Glutamatergic neuron (in vitro differentiated cells): Measurements from ENCODE around the gene DKK3. TPM values are rescaled to one million over a fixed set of nuclear protein-coding genes. Genes with fewer than 3 reads are reported as not detected.
A peak's percentile ranks its signal among the peaks of the same experiment; 100 is the strongest.

Experiments used
- DNase-seq: peaks from one replicate; pipeline ENCODE4 v3.0.0; 2022
- H3K27ac Mint-ChIP-seq: one replicate; pipeline ENCODE4 v1.8.0; 2020; ENCODE audit warnings: mild to moderate bottlenecking, mixed read lengths, inconsistent platforms; ENCODE audit not compliant: unreplicated experiment
- H3K27me3 Mint-ChIP-seq: one replicate; pipeline ENCODE4 v1.8.0; 2020; ENCODE audit warnings: mild to moderate bottlenecking, moderate library complexity, mixed read lengths, inconsistent platforms; ENCODE audit not compliant: unreplicated experiment
- H3K36me3 Mint-ChIP-seq: one replicate; pipeline ENCODE4 v1.8.0; 2020; ENCODE audit warnings: mild to moderate bottlenecking, mixed read lengths, inconsistent platforms; ENCODE audit not compliant: unreplicated experiment
- H3K4me1 Mint-ChIP-seq: one replicate; pipeline ENCODE4 v1.8.0; 2020; ENCODE audit warnings: mild to moderate bottlenecking, low read depth, mixed read lengths, inconsistent platforms; ENCODE audit not compliant: unreplicated experiment
- H3K4me3 Mint-ChIP-seq: one replicate; pipeline ENCODE4 v1.8.0; 2020; ENCODE audit warnings: mild to moderate bottlenecking, mixed read lengths, inconsistent platforms; ENCODE audit not compliant: unreplicated experiment
- H3K9me3 Mint-ChIP-seq: one replicate; pipeline ENCODE4 v1.8.0; 2020; ENCODE audit warnings: mild to moderate bottlenecking, moderate library complexity, mixed read lengths, inconsistent platforms; ENCODE audit not compliant: unreplicated experiment
- total RNA-seq: library from RNA; stranded (reverse); fragmentation: NEBNext Ultra II Directional; extraction: Animal tissue kit (Norgen Biotek cat#: 25700); gene quantifications from one replicate; pipeline ENCODE4 v1.2.1, GENCODE V29; 2021; ENCODE audit not compliant: unreplicated experiment
- TF ChIP-seq, protein P1 (sequence below): fragments of 200-600 bp; sonication (generic); IDR thresholded peaks from one replicate; pipeline ENCODE4 v1.5.0; 2021; ENCODE audit not compliant: partially characterized antibody, unreplicated experiment

DKK3 gene
- total RNA-seq, 1 donor from 2014 or later: 131 TPM

- no peaks in the 10 kb centered on the region for H3K36me3 Mint-ChIP-seq
- peaks cover 12% of the 10 kb centered on the region for H3K9me3 Mint-ChIP-seq
- peaks cover 8% of the 10 kb centered on the region for H3K27me3 Mint-ChIP-seq
- TF ChIP-seq, protein P1, sequence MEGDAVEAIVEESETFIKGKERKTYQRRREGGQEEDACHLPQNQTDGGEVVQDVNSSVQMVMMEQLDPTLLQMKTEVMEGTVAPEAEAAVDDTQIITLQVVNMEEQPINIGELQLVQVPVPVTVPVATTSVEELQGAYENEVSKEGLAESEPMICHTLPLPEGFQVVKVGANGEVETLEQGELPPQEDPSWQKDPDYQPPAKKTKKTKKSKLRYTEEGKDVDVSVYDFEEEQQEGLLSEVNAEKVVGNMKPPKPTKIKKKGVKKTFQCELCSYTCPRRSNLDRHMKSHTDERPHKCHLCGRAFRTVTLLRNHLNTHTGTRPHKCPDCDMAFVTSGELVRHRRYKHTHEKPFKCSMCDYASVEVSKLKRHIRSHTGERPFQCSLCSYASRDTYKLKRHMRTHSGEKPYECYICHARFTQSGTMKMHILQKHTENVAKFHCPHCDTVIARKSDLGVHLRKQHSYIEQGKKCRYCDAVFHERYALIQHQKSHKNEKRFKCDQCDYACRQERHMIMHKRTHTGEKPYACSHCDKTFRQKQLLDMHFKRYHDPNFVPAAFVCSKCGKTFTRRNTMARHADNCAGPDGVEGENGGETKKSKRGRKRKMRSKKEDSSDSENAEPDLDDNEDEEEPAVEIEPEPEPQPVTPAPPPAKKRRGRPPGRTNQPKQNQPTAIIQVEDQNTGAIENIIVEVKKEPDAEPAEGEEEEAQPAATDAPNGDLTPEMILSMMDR: no peak
- H3K4me1 Mint-ChIP-seq: peaks cover 49% of the 10 kb centered on the region
- no peak for DNase-seq
- H3K27ac Mint-ChIP-seq: peak overlapping the region; percentile 43
- H3K4me3 Mint-ChIP-seq: peak overlapping the region; percentile 35
Measured at GRCh38 chr11:11977206-11977938, 31.1 kb downstream of the DKK3 start.

GRCh38 chr11:11976481-11977127 lies 31.8 kb downstream of the DKK3 start:
- Mint-ChIP-seq H3K9me3 (peaks cover 9% of the 10 kb centered on the region), H3K4me3 (no peak overlapping the region), H3K4me1 (peaks cover 52% of the 10 kb centered on the region), H3K27ac (peak overlapping the region; percentile 8), H3K27me3 (peaks cover 9% of the 10 kb centered on the region), H3K36me3 (no peaks in the 10 kb centered on the region)
- TF ChIP-seq, protein P1: no peak
- DNase-seq: no peak

DNA sequence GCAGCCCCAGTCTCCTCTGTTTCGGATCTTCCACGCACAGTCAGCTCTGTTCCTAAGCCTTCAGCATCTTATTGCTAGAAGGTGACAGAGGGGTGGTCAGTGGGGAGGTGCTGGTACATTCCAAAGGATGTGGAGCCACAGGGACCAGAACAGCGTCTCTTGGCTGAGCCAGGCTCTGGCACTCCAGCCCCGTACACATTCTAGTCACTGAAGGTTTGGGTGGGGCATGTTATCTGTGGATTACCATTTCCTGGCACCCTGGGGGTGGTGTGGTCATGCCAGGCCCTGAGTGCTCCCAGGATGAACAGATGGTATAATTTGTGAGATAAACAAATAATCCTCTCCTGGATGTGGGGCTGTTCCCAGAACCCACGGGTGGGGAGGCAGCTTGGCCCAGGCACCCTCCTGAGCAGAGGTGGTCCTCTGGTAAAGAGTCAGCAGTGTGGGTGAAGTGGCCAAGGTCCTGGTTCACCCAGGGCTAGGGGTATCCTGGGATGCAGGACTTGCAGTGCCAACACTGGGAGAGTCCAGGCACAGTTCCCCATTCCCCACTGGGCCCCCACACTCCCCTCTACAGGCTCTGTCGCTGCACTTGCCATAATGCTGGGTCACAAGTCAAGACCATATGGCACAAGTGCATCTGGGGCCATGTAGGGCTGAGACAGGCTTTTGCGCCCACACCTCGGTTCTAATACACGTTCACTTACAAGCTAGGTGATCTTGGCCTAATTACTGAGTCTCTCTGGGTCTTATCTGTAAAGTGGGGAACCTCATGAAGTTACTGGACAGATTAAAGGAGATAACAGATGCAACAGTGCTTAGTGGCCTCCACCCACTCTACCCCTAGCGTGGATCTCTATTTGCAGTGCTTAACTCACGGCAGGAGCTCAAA lies 33.0 kb downstream of the DKK3 start:
- no peak for DNase-seq
- Mint-ChIP-seq H3K4me3 (no peak overlapping the region), H3K36me3 (no peaks in the 10 kb centered on the region), H3K27ac (no peak overlapping the region), H3K27me3 (peaks cover 9% of the 10 kb centered on the region), H3K9me3 (peaks cover 9% of the 10 kb centered on the region), H3K4me1 (peaks cover 54% of the 10 kb centered on the region)
- TF ChIP-seq, protein P1: no peak

- H3K4me1 Mint-ChIP-seq: peaks cover 51% of the 10 kb centered on the region
- no peak for DNase-seq
- TF ChIP-seq, protein P1: no peak
- H3K36me3 Mint-ChIP-seq: no peaks in the 10 kb centered on the region
- H3K27ac Mint-ChIP-seq: peak overlapping the region; percentile 15
- peaks cover 6% of the 10 kb centered on the region for H3K27me3 Mint-ChIP-seq
- H3K4me3 Mint-ChIP-seq: no peak overlapping the region
- H3K9me3 Mint-ChIP-seq: peaks cover 7% of the 10 kb centered on the region
Measured at GRCh38 chr11:11973866-11974265, 34.6 kb downstream of the DKK3 start.
